GM12878 (cell line): ENCODE measurements around the gene SURF4. TPM values are rescaled to one million over a fixed set of nuclear protein-coding genes. Genes with fewer than 3 reads are reported as not detected.

Source experiments
- BMI1 ChIP-seq: fragments of 450-650 bp; IDR thresholded peaks from 2 replicates; pipeline ENCODE4 v1.6.1; 2016; ENCODE audit warnings: mild to moderate bottlenecking, moderate library complexity, borderline replicate concordance
- CEBPB ChIP-seq, 2 experiments: fragments of 150-350 bp in 1 of 2; IDR thresholded peaks; 2 replicates each; pipeline ENCODE4 v1.6.1; 2012 to 2014; ENCODE audit warnings: low read depth in 2 of 2, low read length in 2 of 2, borderline replicate concordance in 1 of 2, inconsistent platforms in 1 of 2
- CHD2 ChIP-seq: IDR thresholded peaks from 2 replicates; pipeline ENCODE4 v1.6.1; 2011; ENCODE audit warnings: low read depth, low read length, improper control_type of control experiment, borderline replicate concordance
- E2F4 ChIP-seq: IDR thresholded peaks from 2 replicates; pipeline ENCODE4 v1.6.1; 2012; ENCODE audit warnings: low read depth, low read length, improper control_type of control experiment
- EP300 ChIP-seq, 2 experiments: fragments of 150-350 bp in 1 of 2; IDR thresholded peaks; 2 replicates each; pipeline ENCODE4 v1.6.1; 2011 to 2012; ENCODE audit warnings: low read depth in 2 of 2, low read length in 2 of 2, borderline replicate concordance in 1 of 2, improper control_type of control experiment in 1 of 2, inconsistent platforms in 1 of 2; ENCODE audit not compliant: control insufficient read depth in 1 of 2
- EZH2 ChIP-seq: IDR thresholded peaks from 2 replicates; pipeline ENCODE4 v1.6.1; 2012; ENCODE audit warnings: low read depth, mild to moderate bottlenecking, control low read depth, inconsistent platforms, low read length, borderline replicate concordance; ENCODE audit not compliant: control insufficient read depth
- FOS ChIP-seq: IDR thresholded peaks from 3 replicates; pipeline ENCODE4 v1.6.1; 2011; ENCODE audit warnings: borderline replicate concordance; ENCODE audit not compliant: insufficient read length; ENCODE audit errors: extremely low read depth
- FOXM1 ChIP-seq: IDR thresholded peaks from 2 replicates; pipeline ENCODE4 v1.6.1; 2012; ENCODE audit warnings: low read depth, mild to moderate bottlenecking, inconsistent platforms, low read length, moderate library complexity
- GATAD2B ChIP-seq: fragments of 450-650 bp; conservative IDR thresholded peaks from 2 replicates; pipeline ENCODE4 v1.6.1; 2017; ENCODE audit warnings: low read depth, mild to moderate bottlenecking, moderate library complexity
- NBN ChIP-seq: fragments of 450-650 bp; IDR thresholded peaks from 2 replicates; pipeline ENCODE4 v1.6.1; 2016
- NFIC ChIP-seq: IDR thresholded peaks from 2 replicates; pipeline ENCODE4 v1.6.1; 2012; ENCODE audit warnings: low read depth, mild to moderate bottlenecking, inconsistent platforms, low read length, moderate library complexity
- NFXL1 ChIP-seq: fragments of 450-650 bp; IDR thresholded peaks from 2 replicates; pipeline ENCODE4 v1.6.1; 2017; ENCODE audit warnings: antibody characterized with exemption, mild to moderate bottlenecking, borderline replicate concordance
- PAX8 ChIP-seq: fragments of 450-650 bp; IDR thresholded peaks from 2 replicates; pipeline ENCODE4 v1.6.1; 2017; ENCODE audit warnings: mild to moderate bottlenecking, moderate library complexity
- PML ChIP-seq: IDR thresholded peaks from 2 replicates; pipeline ENCODE4 v1.6.1; 2012; ENCODE audit warnings: low read length, inconsistent platforms
- SMAD5 ChIP-seq: IDR thresholded peaks from 2 replicates; pipeline ENCODE4 v1.6.1; 2016; ENCODE audit warnings: antibody characterized with exemption, low read depth
- SMARCA5 ChIP-seq: fragments of 450-650 bp; IDR thresholded peaks from 2 replicates; pipeline ENCODE4 v1.6.1; 2017; ENCODE audit warnings: mild to moderate bottlenecking
- ZNF622 ChIP-seq: fragments of 450-650 bp; IDR thresholded peaks from 2 replicates; pipeline ENCODE4 v1.6.1; 2017; ENCODE audit warnings: mild to moderate bottlenecking, inconsistent platforms
- polyA plus RNA-seq, 11 experiments: library from polyadenylated mRNA; depleted of rRNA in 4 of 11; unstranded in 6 of 11; stranded (reverse) in 5 of 11; fragments of >200 nt; fragmentation: Nextera tagmentation in 4 of 11; fragmentation: Illumina TruSeq in 1 of 11; extraction: Ambion mirVana in 4 of 11; extraction: Trizol in 1 of 11; gene quantifications; 1 replicate in 1 of 11; 2 replicates in 10 of 11; pipeline versions ENCODE4 v1.2.1 to v1.2.3, GENCODE V29; 2011 to 2016; ENCODE audit warnings: inconsistent platforms in 2 of 11, missing spikeins in 2 of 11, low read depth in 1 of 11
- total RNA-seq, 4 experiments: library from RNA; depleted of rRNA in 3 of 4; stranded (reverse); fragments of >200 nt in 3 of 4; fragmentation: Illumina TruSeq in 1 of 4; extraction: Trizol in 1 of 4; gene quantifications; 2 replicates each; pipeline versions ENCODE4 v1.2.1 to v1.2.3, GENCODE V29; 2013 to 2021
- TF ChIP-seq, protein P1 (sequence below): fragments of 450-650 bp; IDR thresholded peaks from 2 replicates; pipeline ENCODE4 v1.6.1; 2017; ENCODE audit warnings: mild to moderate bottlenecking, moderate library complexity
- TF ChIP-seq, protein P2 (sequence below): IDR thresholded peaks from 2 replicates; pipeline ENCODE4 v1.6.1; 2012; ENCODE audit warnings: low read depth, low read length, improper control_type of control experiment

Gene SURF4
- total and polyA plus RNA-seq, 10 of the 15 experiments (the other 5 are each of a cell fraction or from before 2014, with no cell fraction given), result 6.4 to 134 (median 78.7) TPM

- TF ChIP-seq NFIC, result no peak
- no peak for TF ChIP-seq ZNF622
- TF ChIP-seq BMI1, result no peak
- no peak for TF ChIP-seq PML
- peak; percentile 76; the same call in 1 of the 2 replicates for TF ChIP-seq NFXL1
- TF ChIP-seq FOS, result no peak
- TF ChIP-seq CEBPB (IDR thresholded peaks at IDR 0.05; ENCODE audit: borderline replicate concordance in 1 of 2, low read depth in 2 of 2, low read length in 2 of 2), result no peak
- TF ChIP-seq SMARCA5, result peak; percentile 79
- TF ChIP-seq EZH2, result no peak
- TF ChIP-seq GATAD2B, result peak; percentile 98
- TF ChIP-seq EP300 (IDR thresholded peaks at IDR 0.05; ENCODE audit: borderline replicate concordance in 1 of 2, control insufficient read depth in 1 of 2, low read depth in 2 of 2, low read length in 2 of 2), result no peak
- TF ChIP-seq PAX8, result no peak
- no peak for TF ChIP-seq CHD2
- no peak for TF ChIP-seq SMAD5
- TF ChIP-seq, protein P1, sequence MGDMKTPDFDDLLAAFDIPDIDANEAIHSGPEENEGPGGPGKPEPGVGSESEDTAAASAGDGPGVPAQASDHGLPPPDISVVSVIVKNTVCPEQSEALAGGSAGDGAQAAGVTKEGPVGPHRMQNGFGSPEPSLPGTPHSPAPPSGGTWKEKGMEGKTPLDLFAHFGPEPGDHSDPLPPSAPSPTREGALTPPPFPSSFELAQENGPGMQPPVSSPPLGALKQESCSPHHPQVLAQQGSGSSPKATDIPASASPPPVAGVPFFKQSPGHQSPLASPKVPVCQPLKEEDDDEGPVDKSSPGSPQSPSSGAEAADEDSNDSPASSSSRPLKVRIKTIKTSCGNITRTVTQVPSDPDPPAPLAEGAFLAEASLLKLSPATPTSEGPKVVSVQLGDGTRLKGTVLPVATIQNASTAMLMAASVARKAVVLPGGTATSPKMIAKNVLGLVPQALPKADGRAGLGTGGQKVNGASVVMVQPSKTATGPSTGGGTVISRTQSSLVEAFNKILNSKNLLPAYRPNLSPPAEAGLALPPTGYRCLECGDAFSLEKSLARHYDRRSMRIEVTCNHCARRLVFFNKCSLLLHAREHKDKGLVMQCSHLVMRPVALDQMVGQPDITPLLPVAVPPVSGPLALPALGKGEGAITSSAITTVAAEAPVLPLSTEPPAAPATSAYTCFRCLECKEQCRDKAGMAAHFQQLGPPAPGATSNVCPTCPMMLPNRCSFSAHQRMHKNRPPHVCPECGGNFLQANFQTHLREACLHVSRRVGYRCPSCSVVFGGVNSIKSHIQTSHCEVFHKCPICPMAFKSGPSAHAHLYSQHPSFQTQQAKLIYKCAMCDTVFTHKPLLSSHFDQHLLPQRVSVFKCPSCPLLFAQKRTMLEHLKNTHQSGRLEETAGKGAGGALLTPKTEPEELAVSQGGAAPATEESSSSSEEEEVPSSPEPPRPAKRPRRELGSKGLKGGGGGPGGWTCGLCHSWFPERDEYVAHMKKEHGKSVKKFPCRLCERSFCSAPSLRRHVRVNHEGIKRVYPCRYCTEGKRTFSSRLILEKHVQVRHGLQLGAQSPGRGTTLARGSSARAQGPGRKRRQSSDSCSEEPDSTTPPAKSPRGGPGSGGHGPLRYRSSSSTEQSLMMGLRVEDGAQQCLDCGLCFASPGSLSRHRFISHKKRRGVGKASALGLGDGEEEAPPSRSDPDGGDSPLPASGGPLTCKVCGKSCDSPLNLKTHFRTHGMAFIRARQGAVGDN, result peak; percentile 63; the same call in 1 of the 2 replicates
- no peak for TF ChIP-seq E2F4
- TF ChIP-seq FOXM1, result no peak
- TF ChIP-seq, protein P2, sequence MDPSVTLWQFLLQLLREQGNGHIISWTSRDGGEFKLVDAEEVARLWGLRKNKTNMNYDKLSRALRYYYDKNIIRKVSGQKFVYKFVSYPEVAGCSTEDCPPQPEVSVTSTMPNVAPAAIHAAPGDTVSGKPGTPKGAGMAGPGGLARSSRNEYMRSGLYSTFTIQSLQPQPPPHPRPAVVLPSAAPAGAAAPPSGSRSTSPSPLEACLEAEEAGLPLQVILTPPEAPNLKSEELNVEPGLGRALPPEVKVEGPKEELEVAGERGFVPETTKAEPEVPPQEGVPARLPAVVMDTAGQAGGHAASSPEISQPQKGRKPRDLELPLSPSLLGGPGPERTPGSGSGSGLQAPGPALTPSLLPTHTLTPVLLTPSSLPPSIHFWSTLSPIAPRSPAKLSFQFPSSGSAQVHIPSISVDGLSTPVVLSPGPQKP, result peak; percentile 46; the same call in 1 of the 2 replicates
- TF ChIP-seq NBN, result no peak
These were observed at the start of gene SURF4, which contains the start of gene STKLD1 (continued) for GRCh38 chr9:133375724-133376654.
